Head of caudate nucleus (tissue), 42 donors: ENCODE data around the gene VAT1L.

ENCODE experiments used
- DNase-seq, 42 donors: peaks; one replicate each; pipeline versions ENCODE4 v3.0.0 to v3.0.0-alpha.2; 2020 to 2021; ENCODE audit warnings: mixed read lengths in 7 of 42
- intact Hi-C: fragments of 100-400 bp; cut with DNase I; formaldehyde crosslinking; loops from one replicate; pipeline ENCODE4 v1.15.0; 2022

The VAT1L gene

GRCh38 chr16:77896415-77897128 is 108.2 kb downstream of the VAT1L start:
- DNase-seq = peak in 6 of 42 donors; percentile 6 to 57 (median 20)
- intact Hi-C loops = no loop called here

- DNase-seq = no peak
Observed at GRCh38 chr16:77897129-77897437, 108.7 kb downstream of the VAT1L start.

GRCh38 chr16:77897831-77898605 is 109.7 kb downstream of the VAT1L start:
- intact Hi-C loops = no loop called here
- no peak for DNase-seq

More at GRCh38 chr16:77897129-77897437, 108.7 kb downstream of the VAT1L start:
- intact Hi-C loops = no loop called here

- peak in 11 of 42 donors; percentile 4 to 62 (median 26) for DNase-seq
- intact Hi-C loops = no loop called here
Observed at GRCh38 chr16:77898671-77899211, 110.4 kb downstream of the VAT1L start.

- DNase-seq = no peak
- intact Hi-C loops = no loop called here
Observed at GRCh38 chr16:77899416-77899815, 111.1 kb downstream of the VAT1L start.

GRCh38 chr16:77905374-77905920 is 117.1 kb downstream of the VAT1L start:
- intact Hi-C loops = no loop called here
- no peak for DNase-seq

GRCh38 chr16:77910021-77910420 is 121.7 kb downstream of the VAT1L start:
- intact Hi-C loops = no loop called here
- DNase-seq = no peak

- intact Hi-C loops = no loop called here
- DNase-seq = no peak
Observed at GRCh38 chr16:77912617-77913016, 124.3 kb downstream of the VAT1L start.

- intact Hi-C loops = no loop called here
- DNase-seq = no peak
Observed at GRCh38 chr16:77913738-77914253, 125.4 kb downstream of the VAT1L start.

- intact Hi-C loops = no loop called here
- DNase-seq = no peak
Observed at GRCh38 chr16:77916111-77916510, 127.7 kb downstream of the VAT1L start.

GRCh38 chr16:77917971-77918370 is 129.6 kb downstream of the VAT1L start:
- intact Hi-C loops = no loop called here
- DNase-seq = no peak

- intact Hi-C loops = no loop called here
- DNase-seq = peak in 17 of 42 donors; percentile 10 to 76 (median 40)
Observed at GRCh38 chr16:77918809-77919707, 130.7 kb downstream of the VAT1L start.

GRCh38 chr16:77919761-77920415 is 131.5 kb downstream of the VAT1L start:
- DNase-seq = no peak
- intact Hi-C loops = no loop called here

- no peak for DNase-seq
- intact Hi-C loops = no loop called here
Observed at GRCh38 chr16:77920984-77921383, 132.6 kb downstream of the VAT1L start.

- DNase-seq = no peak
- intact Hi-C loops = no loop called here
Observed at GRCh38 chr16:77922228-77922754, 133.9 kb downstream of the VAT1L start.

- intact Hi-C loops = no loop called here
- no peak for DNase-seq
Observed at GRCh38 chr16:77925531-77925930, 137.2 kb downstream of the VAT1L start.

- intact Hi-C loops = no loop called here
- no peak for DNase-seq
Observed at GRCh38 chr16:77928096-77928495, 139.7 kb downstream of the VAT1L start.

GRCh38 chr16:77929004-77929403 is 140.6 kb downstream of the VAT1L start:
- no peak for DNase-seq
- intact Hi-C loops = no loop called here
